ENCODE measurements around the gene PCF11. TPM values are rescaled to one million over a fixed set of nuclear protein-coding genes. Genes with fewer than 3 reads are reported as not detected.

The PCF11 gene
- total RNA-seq: 10 to 100 TPM; 81.7 to 87.0 TPM

DNA sequence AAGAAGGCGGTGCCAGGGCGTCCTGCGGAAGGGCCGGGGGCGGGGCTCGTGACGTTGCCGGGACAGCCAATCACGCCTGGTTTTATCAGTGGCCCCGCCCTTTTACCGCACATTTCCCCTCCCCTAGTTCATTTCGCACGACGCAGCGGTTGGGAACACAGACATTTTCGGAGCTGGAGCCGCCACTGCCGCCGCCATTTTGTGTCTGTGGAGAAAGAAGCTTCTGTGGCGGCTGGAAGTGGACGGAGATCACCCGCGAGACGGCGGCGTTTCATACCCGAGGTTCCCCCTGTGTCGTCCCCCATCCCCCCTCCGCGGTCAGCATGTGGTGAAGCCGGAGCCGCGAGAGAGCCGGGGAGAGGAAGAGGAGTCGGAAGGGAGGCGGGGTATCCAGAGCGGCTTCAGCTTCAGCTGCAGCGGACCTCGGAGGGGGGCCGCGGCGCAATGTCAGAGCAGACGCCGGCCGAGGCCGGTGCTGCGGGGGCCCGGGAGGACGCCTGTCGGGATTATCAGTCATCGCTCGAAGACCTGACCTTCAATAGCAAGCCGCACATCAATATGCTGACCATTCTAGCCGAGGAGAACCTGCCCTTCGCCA is at the start of gene PCF11:
TSS of gene PCF11 (plus strand) at position 136 of the 598 bp plus-strand sequence. CDS start at position 445, 309 bp downstream.

GRCh38 chr11:83193315-83194280 is 36.7 kb downstream of the PCF11 start, which contains the start of gene ANKRD42:
Gene ANKRD42 (plus strand): TSS chr11:83193712. CDS start chr11:83194671, 959 bp downstream.

Other genes with a start within 250 kb of the PCF11 start
- 10 to 100 TPM; 11.8 to 12.6 TPM for gene RAB30, start 85.2 kb upstream of the PCF11 start, total RNA-seq
- 1 to 10 TPM; 1.5 to 2.4 TPM for gene ANKRD42, start 36.6 kb downstream of the PCF11 start, total RNA-seq
- gene CCDC90B, start 129.2 kb downstream of the PCF11 start, total RNA-seq: 10 to 100 TPM; 28.1 to 32.5 TPM